Suprapubic skin (tissue), 3 donors: ENCODE measurements around the gene DUOX1.

ENCODE experiments used
- POLR2A ChIP-seq, 2 donors: fragments of 450-650 bp; IDR thresholded peaks; one replicate each; pipeline ENCODE4 v1.6.1; 2017; ENCODE audit warnings: antibody characterized with exemption in 2 of 2, mild to moderate bottlenecking in 2 of 2, moderate library complexity in 2 of 2
- TF ChIP-seq, protein P1 (sequence below), 2 donors: fragments of 200-600 bp in 1 of 2; fragments of 450-650 bp in 1 of 2; sonication (generic) in 1 of 2; IDR thresholded peaks; one replicate each; pipeline ENCODE4 v1.5.1; 2016 to 2019; ENCODE audit warnings: antibody characterized with exemption in 2 of 2, mild to moderate bottlenecking in 1 of 2, moderate library complexity in 1 of 2

DNA sequence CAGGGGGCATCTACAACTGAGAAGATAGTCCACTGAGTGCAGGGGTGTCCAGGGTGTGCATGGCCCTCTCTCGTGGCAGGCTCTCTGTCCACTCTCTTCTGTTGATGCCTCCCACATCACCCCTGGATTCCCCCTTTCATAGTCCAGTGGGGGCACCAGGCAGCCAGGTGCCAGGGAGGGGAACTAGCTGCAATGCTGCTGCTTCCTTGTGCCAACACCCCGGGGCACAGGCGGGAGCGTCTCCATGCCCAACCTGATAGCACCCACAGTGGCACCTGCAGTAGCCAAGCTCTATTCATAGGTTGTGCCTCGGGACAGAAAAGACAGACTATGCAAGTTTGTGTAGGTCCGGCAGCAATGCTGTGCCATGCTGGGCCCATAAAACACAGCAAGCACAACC is 27.6 kb upstream of the DUOX1 start:
- TF ChIP-seq, protein P1, sequence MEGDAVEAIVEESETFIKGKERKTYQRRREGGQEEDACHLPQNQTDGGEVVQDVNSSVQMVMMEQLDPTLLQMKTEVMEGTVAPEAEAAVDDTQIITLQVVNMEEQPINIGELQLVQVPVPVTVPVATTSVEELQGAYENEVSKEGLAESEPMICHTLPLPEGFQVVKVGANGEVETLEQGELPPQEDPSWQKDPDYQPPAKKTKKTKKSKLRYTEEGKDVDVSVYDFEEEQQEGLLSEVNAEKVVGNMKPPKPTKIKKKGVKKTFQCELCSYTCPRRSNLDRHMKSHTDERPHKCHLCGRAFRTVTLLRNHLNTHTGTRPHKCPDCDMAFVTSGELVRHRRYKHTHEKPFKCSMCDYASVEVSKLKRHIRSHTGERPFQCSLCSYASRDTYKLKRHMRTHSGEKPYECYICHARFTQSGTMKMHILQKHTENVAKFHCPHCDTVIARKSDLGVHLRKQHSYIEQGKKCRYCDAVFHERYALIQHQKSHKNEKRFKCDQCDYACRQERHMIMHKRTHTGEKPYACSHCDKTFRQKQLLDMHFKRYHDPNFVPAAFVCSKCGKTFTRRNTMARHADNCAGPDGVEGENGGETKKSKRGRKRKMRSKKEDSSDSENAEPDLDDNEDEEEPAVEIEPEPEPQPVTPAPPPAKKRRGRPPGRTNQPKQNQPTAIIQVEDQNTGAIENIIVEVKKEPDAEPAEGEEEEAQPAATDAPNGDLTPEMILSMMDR (IDR thresholded peaks at IDR 0.05): no peak
- TF ChIP-seq POLR2A (IDR thresholded peaks at IDR 0.05): no peak
